Measurements from ENCODE around the gene GCDH.

DNA sequence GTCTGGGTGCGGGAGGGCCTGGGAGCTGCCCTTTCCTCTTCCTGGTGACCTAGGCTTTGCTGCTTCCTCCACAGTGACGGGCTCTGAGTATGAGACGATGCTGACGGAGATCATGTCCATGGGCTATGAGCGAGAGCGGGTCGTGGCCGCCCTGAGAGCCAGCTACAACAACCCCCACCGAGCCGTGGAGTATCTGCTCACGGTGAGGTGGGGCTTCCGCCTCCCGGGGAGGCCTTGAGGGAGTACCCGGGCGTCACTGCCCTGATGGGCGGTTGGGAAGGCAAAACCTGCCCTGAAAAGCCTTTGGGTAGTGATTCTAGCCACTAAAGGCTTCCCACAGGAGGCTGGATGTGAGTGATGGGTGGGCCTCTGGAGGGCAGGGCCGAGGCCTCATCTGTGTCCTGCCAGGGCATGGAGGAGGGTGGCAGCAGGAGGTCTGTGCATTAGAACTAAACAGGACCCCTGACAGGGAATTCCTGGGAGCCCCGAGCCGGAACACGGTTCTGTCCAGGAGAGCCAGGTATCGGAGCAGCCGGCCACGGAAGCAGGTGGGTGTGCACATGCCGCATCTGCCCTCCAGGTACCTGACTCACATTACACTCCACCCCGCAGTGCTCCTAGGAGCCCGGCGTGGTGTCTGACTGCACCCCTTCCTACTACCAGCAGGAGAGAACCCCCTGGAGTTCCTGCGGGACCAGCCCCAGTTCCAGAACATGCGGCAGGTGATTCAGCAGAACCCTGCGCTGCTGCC lies 57.8 kb downstream of the GCDH start:
- TF ChIP-seq, protein P1, sequence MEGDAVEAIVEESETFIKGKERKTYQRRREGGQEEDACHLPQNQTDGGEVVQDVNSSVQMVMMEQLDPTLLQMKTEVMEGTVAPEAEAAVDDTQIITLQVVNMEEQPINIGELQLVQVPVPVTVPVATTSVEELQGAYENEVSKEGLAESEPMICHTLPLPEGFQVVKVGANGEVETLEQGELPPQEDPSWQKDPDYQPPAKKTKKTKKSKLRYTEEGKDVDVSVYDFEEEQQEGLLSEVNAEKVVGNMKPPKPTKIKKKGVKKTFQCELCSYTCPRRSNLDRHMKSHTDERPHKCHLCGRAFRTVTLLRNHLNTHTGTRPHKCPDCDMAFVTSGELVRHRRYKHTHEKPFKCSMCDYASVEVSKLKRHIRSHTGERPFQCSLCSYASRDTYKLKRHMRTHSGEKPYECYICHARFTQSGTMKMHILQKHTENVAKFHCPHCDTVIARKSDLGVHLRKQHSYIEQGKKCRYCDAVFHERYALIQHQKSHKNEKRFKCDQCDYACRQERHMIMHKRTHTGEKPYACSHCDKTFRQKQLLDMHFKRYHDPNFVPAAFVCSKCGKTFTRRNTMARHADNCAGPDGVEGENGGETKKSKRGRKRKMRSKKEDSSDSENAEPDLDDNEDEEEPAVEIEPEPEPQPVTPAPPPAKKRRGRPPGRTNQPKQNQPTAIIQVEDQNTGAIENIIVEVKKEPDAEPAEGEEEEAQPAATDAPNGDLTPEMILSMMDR (conservative IDR thresholded peaks at IDR 0.05), result no peak
- no peak for TF ChIP-seq ZFX (IDR thresholded peaks at IDR 0.05)
